K562 (cell line): ENCODE measurements around the gene GLIS2. TPM values are rescaled to one million over a fixed set of nuclear protein-coding genes. Genes with fewer than 3 reads are reported as not detected.

Experiments
- BRD9 ChIP-seq: fragments of 450-650 bp; IDR thresholded peaks from 2 replicates; pipeline ENCODE4 v1.6.1; 2018; ENCODE audit warnings: low read depth; ENCODE audit not compliant: partially characterized antibody
- CHD1 ChIP-seq: fragments of 200-600 bp; sonication (generic); IDR thresholded peaks from one replicate; pipeline ENCODE4 v1.6.1; 2012; ENCODE audit warnings: mild to moderate bottlenecking, moderate library complexity, low read length, inconsistent platforms
- GTF2E2 ChIP-seq: fragments of 200-800 bp; sonication (Bioruptor generic); IDR thresholded peaks from 2 replicates; pipeline ENCODE4 v1.6.1; 2016; ENCODE audit warnings: missing genetic modification characterization, missing compliant biosample characterization
- HMG20A ChIP-seq: fragments of 450-650 bp; formaldehyde crosslinking; conservative IDR thresholded peaks from 2 replicates; pipeline ENCODE4 v1.4.0; 2020; ENCODE audit warnings: mild to moderate bottlenecking, mixed read lengths
- ILK ChIP-seq: fragments of 450-650 bp; IDR thresholded peaks from 2 replicates; pipeline ENCODE4 v1.6.1; 2016; ENCODE audit warnings: missing genetic modification characterization, low read depth, mild to moderate bottlenecking, missing compliant biosample characterization, moderate library complexity, borderline replicate concordance
- MCM7 ChIP-seq, 2 experiments: fragments of 450-650 bp; IDR thresholded peaks; 2 replicates each; pipeline ENCODE4 v1.6.1; 2016 to 2018
- MTA2 ChIP-seq: fragments of 450-650 bp; IDR thresholded peaks from 2 replicates; pipeline ENCODE4 v1.6.1; 2016; ENCODE audit warnings: low read depth
- PCBP2 ChIP-seq: fragments of 200-400 bp; formaldehyde crosslinking; IDR thresholded peaks from 2 replicates; pipeline ENCODE4 v1.6.1; 2018; ENCODE audit warnings: low read length, low read depth, mild to moderate bottlenecking, moderate library complexity; ENCODE audit not compliant: poor library complexity, severe bottlenecking
- SIN3A ChIP-seq, 2 experiments: fragments of 150-350 bp in 1 of 2; IDR thresholded peaks; 2 replicates each; pipeline ENCODE4 v1.6.1; 2011 to 2016; ENCODE audit warnings: borderline replicate concordance in 2 of 2, low read depth in 2 of 2, low read length in 2 of 2, mild to moderate bottlenecking in 2 of 2, moderate library complexity in 2 of 2; ENCODE audit not compliant: control insufficient read depth in 1 of 2
- SPI1 ChIP-seq: IDR thresholded peaks from 2 replicates; pipeline ENCODE4 v1.6.1; 2011; ENCODE audit warnings: low read depth, low read length, control low read depth, borderline replicate concordance
- SRSF9 ChIP-seq: fragments of 200-400 bp; formaldehyde crosslinking; IDR thresholded peaks from 2 replicates; pipeline ENCODE4 v1.6.1; 2017; ENCODE audit warnings: low read depth, low read length, borderline replicate concordance
- TEAD1 ChIP-seq, 2 experiments: fragments of 450-650 bp in 1 of 2; sonication (generic) in 1 of 2; formaldehyde crosslinking; IDR thresholded peaks; 2 replicates each; pipeline versions ENCODE4 v1.4.0 to v1.8.0; 2020 to 2022; ENCODE audit warnings: mild to moderate bottlenecking in 2 of 2, missing genetic modification reagents in 1 of 2
- XRCC3 ChIP-seq: fragments of 450-650 bp; IDR thresholded peaks from 2 replicates; pipeline ENCODE4 v1.6.1; 2017; ENCODE audit warnings: mild to moderate bottlenecking, moderate library complexity
- ZFP1 ChIP-seq: fragments of 450-650 bp; formaldehyde crosslinking; IDR thresholded peaks from 2 replicates; pipeline ENCODE4 v1.4.0; 2020; ENCODE audit warnings: mild to moderate bottlenecking, mixed read lengths
- ZNF124 ChIP-seq: sonication (generic); formaldehyde crosslinking; IDR thresholded peaks from 2 replicates; pipeline ENCODE4 v1.8.1; 2022; ENCODE audit warnings: missing genetic modification reagents
- ZNF583 ChIP-seq: fragments of 250-450 bp; sonication (Bioruptor Pico); IDR thresholded peaks from 2 replicates; pipeline ENCODE4 v1.4.0; 2020
- polyA plus RNA-seq, 8 experiments: library from polyadenylated mRNA; depleted of rRNA in 4 of 8; stranded (reverse) in 5 of 8; unstranded in 3 of 8; fragments of >200 nt; fragmentation: Nextera tagmentation in 2 of 8; fragmentation: Illumina TruSeq in 1 of 8; extraction: Ambion mirVana in 2 of 8; extraction: Trizol in 1 of 8; gene quantifications; 2 replicates each; pipeline versions ENCODE4 v1.2.1 to v1.2.3, GENCODE V29; 2011 to 2014; ENCODE audit warnings: inconsistent platforms in 1 of 8, missing spikeins in 1 of 8
- total RNA-seq, 7 experiments: library from RNA; depleted of rRNA in 6 of 7; stranded (reverse); fragments of >200 nt in 6 of 7; fragmentation: Illumina TruSeq in 2 of 7; extraction: Trizol in 2 of 7; gene quantifications; 2 replicates each; pipeline versions ENCODE4 v1.2.1 to v1.2.3, GENCODE V29; 2011 to 2021; ENCODE audit warnings: low replicate concordance in 1 of 7
- TF ChIP-seq, protein P1 (sequence below): IDR thresholded peaks from 2 replicates; pipeline ENCODE4 v1.6.1; 2012; ENCODE audit warnings: low read depth, low read length, improper control_type of control experiment, borderline replicate concordance
- TF ChIP-seq, protein P2 (sequence below): fragments of 450-650 bp; formaldehyde crosslinking; IDR thresholded peaks from 2 replicates; pipeline ENCODE4 v1.4.0; 2020; ENCODE audit warnings: mild to moderate bottlenecking, moderate library complexity
- TF ChIP-seq, protein P3 (sequence below), 3 experiments: IDR thresholded peaks in 2 of 3; conservative IDR thresholded peaks in 1 of 3; 2 replicates each; pipeline ENCODE4 v1.5.1; 2011 to 2012; ENCODE audit warnings: low read length in 3 of 3, mild to moderate bottlenecking in 3 of 3, control low read depth in 2 of 3, improper control_type of control experiment in 1 of 3, inconsistent platforms in 1 of 3, low read depth in 1 of 3, mixed read lengths in 1 of 3, moderate library complexity in 1 of 3; ENCODE audit not compliant: insufficient read depth in 2 of 3
- TF ChIP-seq, protein P4 (sequence below): fragments of 250-450 bp; sonication (Bioruptor Pico); IDR thresholded peaks from 2 replicates; pipeline ENCODE4 v1.6.1; 2021; ENCODE audit warnings: mild to moderate bottlenecking
- TF ChIP-seq, protein P5 (sequence below): fragments of 250-450 bp; sonication (Bioruptor Pico); IDR thresholded peaks from 2 replicates; pipeline ENCODE4 v1.9.0; 2021; ENCODE audit warnings: mild to moderate bottlenecking

Gene GLIS2
- total and polyA plus RNA-seq, 9 of the 15 experiments (the other 6 are each of a cell fraction or from before 2014, with no cell fraction given): 0.10 to 9.0 (median 0.57) TPM

GRCh38 chr16:4271176-4272113 is 44.4 kb upstream of the GLIS2 start (continued):
- TF ChIP-seq HMG20A (CRISPR knock-in tag) (no peak), CHD1 (peak; percentile 40), MCM7 (IDR thresholded peaks at IDR 0.05) (no peak), ZNF583 (CRISPR knock-in tag) (no peak), XRCC3 (no peak), ILK (no peak), PCBP2 (no peak), SPI1 (no peak), GTF2E2 (tag) (peak; percentile 73; the same call in 1 of the 2 replicates), SRSF9 (no peak), SIN3A (IDR thresholded peaks at IDR 0.05; ENCODE audit: borderline replicate concordance in 2 of 2, control insufficient read depth in 1 of 2, low read depth in 2 of 2, low read length in 2 of 2) (peak; percentile 61 to 84; a peak in 3 of 4 replicates), ZFP1 (CRISPR knock-in tag) (no peak), TEAD1 (CRISPR knock-in tag; IDR thresholded peaks at IDR 0.05) (peak in 1 of 2 experiments; percentile 62; a peak in 1 of 4 replicates), MTA2 (no peak), BRD9 (peak; percentile 57), ZNF124 (CRISPR knock-in tag) (no peak)
- TF ChIP-seq, protein P1, sequence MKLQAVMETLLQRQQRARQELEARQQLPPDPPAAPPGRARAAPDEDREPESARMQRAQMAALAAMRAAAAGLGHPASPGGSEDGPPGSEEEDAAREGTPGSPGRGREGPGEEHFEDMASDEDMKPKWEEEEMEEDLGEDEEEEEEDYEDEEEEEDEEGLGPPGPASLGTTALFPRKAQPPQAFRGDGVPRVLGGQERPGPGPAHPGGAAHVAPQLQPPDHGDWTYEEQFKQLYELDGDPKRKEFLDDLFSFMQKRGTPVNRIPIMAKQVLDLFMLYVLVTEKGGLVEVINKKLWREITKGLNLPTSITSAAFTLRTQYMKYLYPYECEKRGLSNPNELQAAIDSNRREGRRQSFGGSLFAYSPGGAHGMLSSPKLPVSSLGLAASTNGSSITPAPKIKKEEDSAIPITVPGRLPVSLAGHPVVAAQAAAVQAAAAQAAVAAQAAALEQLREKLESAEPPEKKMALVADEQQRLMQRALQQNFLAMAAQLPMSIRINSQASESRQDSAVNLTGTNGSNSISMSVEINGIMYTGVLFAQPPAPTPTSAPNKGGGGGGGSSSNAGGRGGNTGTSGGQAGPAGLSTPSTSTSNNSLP: no peak
- TF ChIP-seq, protein P2, sequence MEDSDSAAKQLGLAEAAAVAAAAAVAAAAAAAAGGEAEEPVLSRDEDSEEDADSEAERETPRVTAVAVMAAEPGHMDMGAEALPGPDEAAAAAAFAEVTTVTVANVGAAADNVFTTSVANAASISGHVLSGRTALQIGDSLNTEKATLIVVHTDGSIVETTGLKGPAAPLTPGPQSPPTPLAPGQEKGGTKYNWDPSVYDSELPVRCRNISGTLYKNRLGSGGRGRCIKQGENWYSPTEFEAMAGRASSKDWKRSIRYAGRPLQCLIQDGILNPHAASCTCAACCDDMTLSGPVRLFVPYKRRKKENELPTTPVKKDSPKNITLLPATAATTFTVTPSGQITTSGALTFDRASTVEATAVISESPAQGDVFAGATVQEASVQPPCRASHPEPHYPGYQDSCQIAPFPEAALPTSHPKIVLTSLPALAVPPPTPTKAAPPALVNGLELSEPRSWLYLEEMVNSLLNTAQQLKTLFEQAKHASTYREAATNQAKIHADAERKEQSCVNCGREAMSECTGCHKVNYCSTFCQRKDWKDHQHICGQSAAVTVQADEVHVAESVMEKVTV (CRISPR knock-in tag): no peak
- TF ChIP-seq, protein P3, sequence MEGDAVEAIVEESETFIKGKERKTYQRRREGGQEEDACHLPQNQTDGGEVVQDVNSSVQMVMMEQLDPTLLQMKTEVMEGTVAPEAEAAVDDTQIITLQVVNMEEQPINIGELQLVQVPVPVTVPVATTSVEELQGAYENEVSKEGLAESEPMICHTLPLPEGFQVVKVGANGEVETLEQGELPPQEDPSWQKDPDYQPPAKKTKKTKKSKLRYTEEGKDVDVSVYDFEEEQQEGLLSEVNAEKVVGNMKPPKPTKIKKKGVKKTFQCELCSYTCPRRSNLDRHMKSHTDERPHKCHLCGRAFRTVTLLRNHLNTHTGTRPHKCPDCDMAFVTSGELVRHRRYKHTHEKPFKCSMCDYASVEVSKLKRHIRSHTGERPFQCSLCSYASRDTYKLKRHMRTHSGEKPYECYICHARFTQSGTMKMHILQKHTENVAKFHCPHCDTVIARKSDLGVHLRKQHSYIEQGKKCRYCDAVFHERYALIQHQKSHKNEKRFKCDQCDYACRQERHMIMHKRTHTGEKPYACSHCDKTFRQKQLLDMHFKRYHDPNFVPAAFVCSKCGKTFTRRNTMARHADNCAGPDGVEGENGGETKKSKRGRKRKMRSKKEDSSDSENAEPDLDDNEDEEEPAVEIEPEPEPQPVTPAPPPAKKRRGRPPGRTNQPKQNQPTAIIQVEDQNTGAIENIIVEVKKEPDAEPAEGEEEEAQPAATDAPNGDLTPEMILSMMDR (IDR thresholded peaks at IDR 0.05 in 2 of 3, conservative IDR thresholded peaks at IDR 0.05 in 1 of 3; ENCODE audit: insufficient read depth in 2 of 3, low read depth in 1 of 3, low read length in 3 of 3): peak in 2 of 3 experiments; percentile 49 to 81; a peak in 4 of 6 replicates
- TF ChIP-seq, protein P4, sequence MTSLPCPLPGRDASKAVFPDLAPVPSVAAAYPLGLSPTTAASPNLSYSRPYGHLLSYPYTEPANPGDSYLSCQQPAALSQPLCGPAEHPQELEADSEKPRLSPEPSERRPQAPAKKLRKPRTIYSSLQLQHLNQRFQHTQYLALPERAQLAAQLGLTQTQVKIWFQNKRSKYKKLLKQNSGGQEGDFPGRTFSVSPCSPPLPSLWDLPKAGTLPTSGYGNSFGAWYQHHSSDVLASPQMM: no peak
- TF ChIP-seq, protein P5, sequence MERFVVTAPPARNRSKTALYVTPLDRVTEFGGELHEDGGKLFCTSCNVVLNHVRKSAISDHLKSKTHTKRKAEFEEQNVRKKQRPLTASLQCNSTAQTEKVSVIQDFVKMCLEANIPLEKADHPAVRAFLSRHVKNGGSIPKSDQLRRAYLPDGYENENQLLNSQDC (CRISPR knock-in tag): no peak
